Upper lobe of right lung (tissue), 1 donor: Measurements from ENCODE around the gene PRDM15. TPM values are rescaled to one million over a fixed set of nuclear protein-coding genes. Genes with fewer than 3 reads are reported as not detected.

Experiments used
- ATAC-seq: fragments of 200-7000 bp; cut with Tn5 transposase; one replicate; pipeline ENCODE4 v1.9.1; 2020; ENCODE audit warnings: mild to moderate bottlenecking, moderate library complexity
- DNase-seq: peaks from one replicate; pipeline ENCODE4 v3.0.0-alpha.2; 2020
- H3K27ac ChIP-seq: fragments of 200-600 bp; one replicate; pipeline ENCODE4 v1.8.0; 2022
- H3K27me3 ChIP-seq: fragments of 200-600 bp; one replicate; pipeline ENCODE4 v1.8.0; 2022; ENCODE audit warnings: mild to moderate bottlenecking
- H3K36me3 ChIP-seq: fragments of 200-600 bp; one replicate; pipeline ENCODE4 v1.8.0; 2022
- H3K4me1 ChIP-seq: fragments of 200-600 bp; one replicate; pipeline ENCODE4 v1.8.0; 2022
- H3K4me3 ChIP-seq: fragments of 200-600 bp; one replicate; pipeline ENCODE4 v1.8.0; 2022; ENCODE audit warnings: mild to moderate bottlenecking
- H3K9me3 ChIP-seq: fragments of 200-600 bp; one replicate; pipeline ENCODE4 v1.8.0; 2022
- CTCF ChIP-seq: fragments of 200-600 bp; IDR thresholded peaks from one replicate; pipeline ENCODE4 v1.8.0; 2022; ENCODE audit warnings: antibody characterized with exemption
- intact Hi-C: fragments of 100-400 bp; cut with DNase I; formaldehyde crosslinking; loops from one replicate; pipeline ENCODE4 v1.11.0; 2022
- total RNA-seq: library from RNA; stranded (reverse); fragmentation: NEBNext Ultra II Directional; extraction: Animal tissue kit (Norgen Biotek cat#: 25700); gene quantifications from one replicate; pipeline ENCODE4 v1.2.1, GENCODE V29; 2021
- donor health status: DM: no; HTN: yes; CAD: no; lungs with severe emphysema.

PRDM15 gene
- total RNA-seq, 1 donor from 2014 or later = 7.4 TPM

- ATAC-seq (no peak), DNase-seq (peak; percentile 60)
- H3K36me3 ChIP-seq = peaks cover 47% of the 10 kb centered on the region
- no peaks in the 10 kb centered on the region for H3K4me1 ChIP-seq
- H3K4me3 ChIP-seq = no peak overlapping the region
- TF ChIP-seq CTCF = no peak
- no peaks in the 10 kb centered on the region for H3K27me3 ChIP-seq
- H3K9me3 ChIP-seq = no peaks in the 10 kb centered on the region
- intact Hi-C loops = no loop called here
- H3K27ac ChIP-seq = no peak overlapping the region
These were observed 44.8 kb downstream of the PRDM15 start for GRCh38 chr21:41834252-41834925.

- intact Hi-C loops = no loop called here
- Histone ChIP-seq H3K27me3 (no peaks in the 10 kb centered on the region), H3K27ac (no peak overlapping the region), H3K4me3 (no peak overlapping the region), H3K36me3 (peaks cover 39% of the 10 kb centered on the region), H3K4me1 (no peaks in the 10 kb centered on the region), H3K9me3 (no peaks in the 10 kb centered on the region)
- DNase-seq (peak; percentile 27), ATAC-seq (no peak)
- no peak for TF ChIP-seq CTCF
These were observed 45.5 kb downstream of the PRDM15 start for GRCh38 chr21:41833497-41834115.

GRCh38 chr21:41832596-41833496 lies 46.3 kb downstream of the PRDM15 start:
- no peak overlapping the region for H3K4me3 ChIP-seq
- H3K9me3 ChIP-seq = no peaks in the 10 kb centered on the region
- peak; percentile 43 for DNase-seq
- H3K27ac ChIP-seq = no peak overlapping the region
- intact Hi-C loops = no loop called here
- TF ChIP-seq CTCF = no peak
- peaks cover 40% of the 10 kb centered on the region for H3K36me3 ChIP-seq
- no peak for ATAC-seq
- no peaks in the 10 kb centered on the region for H3K27me3 ChIP-seq
- H3K4me1 ChIP-seq = no peaks in the 10 kb centered on the region

GRCh38 chr21:41831866-41832595 lies 47.1 kb downstream of the PRDM15 start:
- no peak for DNase-seq
- Histone ChIP-seq H3K27me3 (no peaks in the 10 kb centered on the region), H3K4me1 (no peaks in the 10 kb centered on the region), H3K4me3 (no peak overlapping the region), H3K36me3 (peaks cover 38% of the 10 kb centered on the region), H3K9me3 (no peaks in the 10 kb centered on the region), H3K27ac (no peak overlapping the region)
- intact Hi-C loops = no loop called here
- no peak for TF ChIP-seq CTCF
- no peak for ATAC-seq

- Histone ChIP-seq H3K9me3 (no peaks in the 10 kb centered on the region), H3K36me3 (peaks cover 35% of the 10 kb centered on the region), H3K27ac (no peak overlapping the region), H3K4me1 (no peaks in the 10 kb centered on the region), H3K27me3 (no peaks in the 10 kb centered on the region), H3K4me3 (no peak overlapping the region)
- DNase-seq (peak; percentile 43), ATAC-seq (no peak)
- TF ChIP-seq CTCF = no peak
- intact Hi-C loops = no loop called here
These were observed 47.7 kb downstream of the PRDM15 start for GRCh38 chr21:41831453-41831831.
